ENCODE results near the gene KRT24. TPM values are rescaled to one million over a fixed set of nuclear protein-coding genes. Genes with fewer than 3 reads are reported as not detected.

The KRT24 gene
- total and polyA plus RNA-seq, 2 experiments from 2014 or later, result 1.5 to 4.5 TPM

DNA sequence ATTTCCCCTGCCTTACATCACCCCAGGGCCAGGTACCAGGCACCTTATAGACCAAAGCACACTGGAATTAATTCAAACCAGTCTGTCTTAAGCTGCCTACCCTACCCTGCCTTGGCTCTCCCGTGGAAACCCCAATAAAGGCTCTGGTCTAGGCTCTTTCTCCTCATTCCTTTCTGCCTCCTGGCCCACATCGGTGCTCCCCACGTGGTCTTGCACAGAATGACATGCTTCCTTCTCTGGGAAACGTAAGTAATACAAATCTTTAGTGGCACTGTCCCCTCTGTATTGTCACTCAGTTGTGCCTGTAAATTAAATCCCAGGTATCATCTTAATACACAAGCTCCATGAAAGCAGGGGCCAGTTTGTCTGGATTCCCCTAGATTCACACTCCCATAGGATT, 35.0 kb upstream of the KRT24 start:
- Histone ChIP-seq H3K36me3 (replicated peaks; ENCODE audit: insufficient read depth, low read depth) (no peaks in the 10 kb centered on the region), H3K9me3 (ENCODE audit: low read depth) (no peaks in the 10 kb centered on the region), H2AFZ (no peak overlapping the region), H3K4me3 (no peak overlapping the region), H3K4me1 (ENCODE audit: insufficient read depth) (no peaks in the 10 kb centered on the region), H3K27me3 (no peaks in the 10 kb centered on the region), H3K27ac (no peak overlapping the region), H3K4me2 (no peak overlapping the region), H3K9me2 (replicated peaks; ENCODE audit: insufficient read depth) (no peaks in the 10 kb centered on the region), H3K79me2 (no peaks in the 10 kb centered on the region), H4K20me1 (ENCODE audit: insufficient read depth, poor library complexity, severe bottlenecking) (no peaks in the 10 kb centered on the region)
- no peak for TF ChIP-seq EZH2 (IDR thresholded peaks at IDR 0.05; ENCODE audit: borderline replicate concordance)
- no peak for TF ChIP-seq EZH2phosphoT487 (IDR thresholded peaks at IDR 0.05; ENCODE audit: low read depth, severe bottlenecking, unreplicated experiment)
- TF ChIP-seq, protein P1, sequence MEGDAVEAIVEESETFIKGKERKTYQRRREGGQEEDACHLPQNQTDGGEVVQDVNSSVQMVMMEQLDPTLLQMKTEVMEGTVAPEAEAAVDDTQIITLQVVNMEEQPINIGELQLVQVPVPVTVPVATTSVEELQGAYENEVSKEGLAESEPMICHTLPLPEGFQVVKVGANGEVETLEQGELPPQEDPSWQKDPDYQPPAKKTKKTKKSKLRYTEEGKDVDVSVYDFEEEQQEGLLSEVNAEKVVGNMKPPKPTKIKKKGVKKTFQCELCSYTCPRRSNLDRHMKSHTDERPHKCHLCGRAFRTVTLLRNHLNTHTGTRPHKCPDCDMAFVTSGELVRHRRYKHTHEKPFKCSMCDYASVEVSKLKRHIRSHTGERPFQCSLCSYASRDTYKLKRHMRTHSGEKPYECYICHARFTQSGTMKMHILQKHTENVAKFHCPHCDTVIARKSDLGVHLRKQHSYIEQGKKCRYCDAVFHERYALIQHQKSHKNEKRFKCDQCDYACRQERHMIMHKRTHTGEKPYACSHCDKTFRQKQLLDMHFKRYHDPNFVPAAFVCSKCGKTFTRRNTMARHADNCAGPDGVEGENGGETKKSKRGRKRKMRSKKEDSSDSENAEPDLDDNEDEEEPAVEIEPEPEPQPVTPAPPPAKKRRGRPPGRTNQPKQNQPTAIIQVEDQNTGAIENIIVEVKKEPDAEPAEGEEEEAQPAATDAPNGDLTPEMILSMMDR (IDR thresholded peaks at IDR 0.05; ENCODE audit: poor library complexity), result no peak
- no peak for DNase-seq (ENCODE audit: low spot score)
- WGBS (ENCODE audit: low lambda C conversion rate, missing lambda C conversion rate), result 59% methylated on average over 4 of the region's 4 CpGs

- WGBS (ENCODE audit: low lambda C conversion rate, missing lambda C conversion rate), result 100% methylated on average over 1 of the region's 1 CpG
Observed at GRCh38 chr17:40735016-40735415, 31.5 kb upstream of the KRT24 start.

GRCh38 chr17:40734018-40734417, 30.5 kb upstream of the KRT24 start:
- no peaks in the 10 kb centered on the region for H3K9me2 ChIP-seq (replicated peaks; ENCODE audit: insufficient read depth)
- H3K27me3 ChIP-seq, result peaks cover 5% of the 10 kb centered on the region
- H3K4me3 ChIP-seq, result no peak overlapping the region
- no peaks in the 10 kb centered on the region for H3K4me1 ChIP-seq (ENCODE audit: insufficient read depth)
- WGBS (ENCODE audit: low lambda C conversion rate, missing lambda C conversion rate), result 84% methylated on average over 6 of the region's 6 CpGs
- TF ChIP-seq EZH2 (IDR thresholded peaks at IDR 0.05; ENCODE audit: borderline replicate concordance), result no peak
- no peak for TF ChIP-seq EZH2phosphoT487 (IDR thresholded peaks at IDR 0.05; ENCODE audit: low read depth, severe bottlenecking, unreplicated experiment)
- TF ChIP-seq, protein P1 (IDR thresholded peaks at IDR 0.05; ENCODE audit: poor library complexity), result no peak
- H4K20me1 ChIP-seq (ENCODE audit: insufficient read depth, poor library complexity, severe bottlenecking), result no peaks in the 10 kb centered on the region
- H3K9me3 ChIP-seq (ENCODE audit: low read depth), result no peaks in the 10 kb centered on the region
- no peak overlapping the region for H3K4me2 ChIP-seq
- no peaks in the 10 kb centered on the region for H3K36me3 ChIP-seq (replicated peaks; ENCODE audit: insufficient read depth, low read depth)
- no peak for DNase-seq (ENCODE audit: low spot score)
- H2AFZ ChIP-seq, result no peak overlapping the region
- H3K27ac ChIP-seq, result no peak overlapping the region
- no peaks in the 10 kb centered on the region for H3K79me2 ChIP-seq

More at GRCh38 chr17:40735016-40735415, 31.5 kb upstream of the KRT24 start:
- no peaks in the 10 kb centered on the region for H4K20me1 ChIP-seq (ENCODE audit: insufficient read depth, poor library complexity, severe bottlenecking)
- no peaks in the 10 kb centered on the region for H3K4me1 ChIP-seq (ENCODE audit: insufficient read depth)
- H2AFZ ChIP-seq, result no peak overlapping the region
- H3K27ac ChIP-seq, result no peak overlapping the region
- H3K4me2 ChIP-seq, result no peak overlapping the region
- H3K79me2 ChIP-seq, result no peaks in the 10 kb centered on the region
- no peak for DNase-seq (ENCODE audit: low spot score)
- no peak overlapping the region for H3K4me3 ChIP-seq
- no peaks in the 10 kb centered on the region for H3K9me2 ChIP-seq (replicated peaks; ENCODE audit: insufficient read depth)
- H3K36me3 ChIP-seq (replicated peaks; ENCODE audit: insufficient read depth, low read depth), result no peaks in the 10 kb centered on the region
- TF ChIP-seq EZH2phosphoT487 (IDR thresholded peaks at IDR 0.05; ENCODE audit: low read depth, severe bottlenecking, unreplicated experiment), result no peak
- no peaks in the 10 kb centered on the region for H3K9me3 ChIP-seq (ENCODE audit: low read depth)
- H3K27me3 ChIP-seq, result peaks cover 5% of the 10 kb centered on the region

GRCh38 chr17:40730970-40731369, 27.4 kb upstream of the KRT24 start:
- no peak overlapping the region for H2AFZ ChIP-seq
- WGBS (ENCODE audit: low lambda C conversion rate, missing lambda C conversion rate), result 91% methylated on average over 1 of the region's 1 CpG
- no peaks in the 10 kb centered on the region for H3K4me1 ChIP-seq (ENCODE audit: insufficient read depth)
- H3K9me2 ChIP-seq (replicated peaks; ENCODE audit: insufficient read depth), result no peaks in the 10 kb centered on the region
- DNase-seq (ENCODE audit: low spot score), result no peak
- no peak overlapping the region for H3K27ac ChIP-seq
- H3K27me3 ChIP-seq, result peaks cover 5% of the 10 kb centered on the region
- no peaks in the 10 kb centered on the region for H4K20me1 ChIP-seq (ENCODE audit: insufficient read depth, poor library complexity, severe bottlenecking)
- H3K79me2 ChIP-seq, result no peaks in the 10 kb centered on the region
- no peak overlapping the region for H3K4me3 ChIP-seq
- H3K4me2 ChIP-seq, result no peak overlapping the region
- H3K9me3 ChIP-seq (ENCODE audit: low read depth), result no peaks in the 10 kb centered on the region
- TF ChIP-seq, protein P1 (IDR thresholded peaks at IDR 0.05; ENCODE audit: poor library complexity), result no peak
- no peak for TF ChIP-seq EZH2phosphoT487 (IDR thresholded peaks at IDR 0.05; ENCODE audit: low read depth, severe bottlenecking, unreplicated experiment)
- no peak for TF ChIP-seq EZH2 (IDR thresholded peaks at IDR 0.05; ENCODE audit: borderline replicate concordance)
- H3K36me3 ChIP-seq (replicated peaks; ENCODE audit: insufficient read depth, low read depth), result no peaks in the 10 kb centered on the region
